NCI-H2171 treated with DMSO at 0.1 percent for 48 hours (cell line): ENCODE results near the gene LRP8.

ENCODE experiments used
- DNase-seq: peaks from one replicate; lab custom pipeline; 2025; lab: John Stamatoyannopoulos, UW

Gene LRP8

DNA sequence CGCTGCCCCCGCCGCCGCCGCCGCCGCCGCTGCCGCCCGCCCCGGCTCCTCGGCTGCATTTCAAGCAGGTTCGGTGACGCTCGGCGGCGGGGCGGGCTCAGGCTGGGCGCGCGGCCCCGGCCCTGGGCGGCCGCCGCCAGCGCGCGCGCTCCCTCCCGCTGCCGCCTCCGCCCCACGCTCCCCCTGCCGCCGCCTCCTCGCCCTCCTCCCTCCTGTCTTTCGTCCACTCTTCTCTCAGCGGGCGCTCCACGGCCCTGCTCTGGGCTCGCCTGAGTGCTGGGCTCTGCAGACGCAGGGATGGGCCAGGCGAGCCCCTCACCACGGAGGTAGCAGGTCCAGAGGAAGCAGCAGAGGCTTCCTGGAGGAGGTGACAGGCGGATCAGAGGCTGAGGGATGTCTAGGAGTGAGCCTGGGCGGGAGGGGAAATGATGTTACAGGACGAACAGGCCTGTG is at the start of gene LRP8:
TSS of gene LRP8 (minus strand) at position 62 of the 453 bp plus-strand sequence. CDS start 158 bp downstream, outside the sequence.
- peak; percentile 66 for DNase-seq

DNA sequence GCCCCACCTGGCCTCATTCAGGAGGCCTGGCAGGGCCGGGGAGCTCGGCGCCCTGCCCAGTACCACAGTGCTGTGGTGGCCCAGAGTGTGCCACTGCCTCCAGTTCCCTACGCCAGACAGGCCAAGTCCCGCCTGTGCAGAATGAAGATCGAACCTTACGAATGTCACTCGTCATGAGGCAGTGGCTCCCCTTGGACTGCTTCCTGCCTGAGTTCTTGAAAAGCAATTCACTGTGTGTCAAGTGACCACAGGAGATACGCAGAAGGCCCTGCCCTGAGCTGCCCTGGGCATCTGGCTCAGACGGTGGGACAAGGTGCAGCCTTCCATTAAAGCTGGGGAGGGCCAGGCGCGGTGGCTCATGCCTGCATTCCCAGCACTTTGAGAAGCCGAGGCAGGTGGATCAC is 49.6 kb upstream of the LRP8 start:
- DNase-seq: no peak

DNA sequence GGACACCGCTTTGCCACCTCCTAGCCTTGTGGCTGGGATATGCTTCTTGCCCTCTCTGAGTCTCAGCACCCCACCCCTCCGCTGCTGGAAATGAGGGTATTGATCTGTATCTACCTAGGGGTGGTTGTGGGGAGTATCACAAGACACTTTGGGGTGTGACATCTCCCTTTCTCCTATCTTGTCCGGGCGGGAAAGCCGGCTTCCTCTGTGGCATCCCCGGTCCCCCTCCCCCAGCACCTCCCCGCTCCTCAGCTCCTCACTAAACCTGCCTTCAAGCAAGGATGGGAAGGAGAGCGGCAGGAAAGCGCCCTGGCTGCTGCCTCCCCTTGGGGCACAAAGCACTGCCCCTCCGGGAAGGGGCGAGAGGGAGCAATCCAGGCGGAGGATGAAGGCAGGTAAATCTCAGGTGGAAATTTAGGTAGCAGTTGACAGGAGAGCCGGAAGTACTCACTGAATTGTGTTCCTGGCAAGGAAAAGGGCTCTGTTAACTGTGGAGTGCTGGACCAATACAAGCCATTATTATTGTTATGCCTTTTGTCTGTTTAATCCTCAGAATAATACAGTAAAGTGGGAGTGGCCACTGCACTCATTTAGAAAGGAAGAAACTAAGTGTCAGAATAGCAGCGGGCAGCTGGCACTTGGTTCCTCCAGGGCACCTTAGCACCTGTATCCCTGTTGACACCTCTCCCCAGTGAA is 49.0 kb upstream of the LRP8 start:
- peak; percentile 39 for DNase-seq

DNA sequence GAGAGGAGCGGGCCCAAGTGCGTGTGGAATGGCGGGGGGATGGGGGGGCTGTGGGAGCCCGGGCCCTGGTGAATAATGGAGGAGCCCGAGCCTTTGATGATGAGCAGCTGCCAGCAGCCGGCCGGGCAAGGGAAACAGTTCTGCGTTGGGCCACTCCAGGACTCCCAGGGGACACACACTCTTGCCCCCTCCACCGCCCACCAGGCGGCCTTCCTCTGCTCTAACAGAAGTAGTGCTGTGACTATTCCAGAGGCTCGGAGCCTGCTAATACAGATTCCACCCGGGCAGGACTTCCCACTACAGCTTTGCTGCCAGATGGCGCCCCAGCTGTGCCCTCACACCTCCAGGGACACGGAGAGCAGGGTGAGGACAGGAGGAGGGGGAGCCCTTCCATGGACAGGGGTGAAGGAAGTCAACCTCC is 48.2 kb upstream of the LRP8 start:
- DNase-seq: peak; percentile 98

DNA sequence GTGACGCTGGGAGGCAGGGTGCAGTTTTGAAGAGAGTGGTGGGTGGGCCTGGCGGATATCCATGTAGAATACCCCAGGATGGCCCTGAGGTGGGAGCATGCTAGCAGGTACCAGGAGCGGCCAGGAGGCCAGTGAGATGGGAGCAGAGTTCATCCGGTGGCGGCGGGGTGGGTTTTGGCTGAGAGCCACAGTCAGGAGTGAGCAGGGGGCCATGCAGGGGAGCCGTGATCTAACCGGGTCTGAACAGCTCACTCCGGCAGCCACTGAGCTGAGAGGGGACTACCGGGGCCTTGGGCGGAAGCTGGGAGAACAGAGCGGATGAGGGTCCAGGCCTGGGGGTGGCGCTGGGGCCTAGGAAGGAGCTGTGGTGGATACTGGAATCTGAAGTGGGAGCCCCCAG is 47.6 kb upstream of the LRP8 start:
- DNase-seq: no peak

DNA sequence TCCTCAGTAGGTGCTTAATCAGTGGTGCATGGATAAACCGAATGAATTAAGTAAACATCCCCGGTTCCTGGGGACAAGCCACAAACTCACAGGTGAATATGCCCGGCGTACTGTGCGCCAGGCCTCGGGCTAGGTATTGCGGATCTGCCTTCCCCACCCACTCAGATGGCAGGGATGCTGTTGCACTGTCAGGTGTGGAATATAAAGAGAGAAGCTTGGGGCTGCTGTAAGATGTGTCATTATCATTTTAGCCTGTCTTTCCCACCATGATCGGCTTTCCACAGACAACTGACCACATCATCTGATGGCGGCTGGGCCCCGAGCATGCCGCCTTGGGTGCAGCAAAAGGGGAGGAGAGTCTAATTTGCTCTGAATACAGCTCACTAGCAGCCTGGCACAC is 45.4 kb upstream of the LRP8 start:
- no peak for DNase-seq

DNA sequence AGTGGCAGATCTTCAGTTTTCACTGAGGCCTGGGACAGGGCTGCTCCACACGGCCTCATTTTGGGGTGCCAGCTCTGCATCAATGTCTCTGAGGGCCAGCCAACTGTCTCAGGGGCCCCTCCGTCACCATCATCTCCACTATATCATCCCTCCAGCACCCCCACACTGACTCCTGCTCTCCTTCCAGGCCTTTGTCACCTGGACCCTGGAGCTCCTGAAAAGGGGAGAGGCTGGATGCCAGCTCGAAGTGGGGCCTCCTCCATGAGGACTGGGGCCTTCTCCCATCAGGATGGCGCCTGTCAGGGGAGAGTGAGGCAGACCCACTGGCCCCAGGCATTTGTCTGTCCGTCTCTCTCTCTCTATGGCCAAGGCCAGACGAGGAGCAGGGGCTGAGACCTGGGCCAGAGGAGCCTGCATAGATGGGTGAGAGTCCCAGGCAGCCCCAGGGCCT is 44.7 kb upstream of the LRP8 start:
- no peak for DNase-seq

DNA sequence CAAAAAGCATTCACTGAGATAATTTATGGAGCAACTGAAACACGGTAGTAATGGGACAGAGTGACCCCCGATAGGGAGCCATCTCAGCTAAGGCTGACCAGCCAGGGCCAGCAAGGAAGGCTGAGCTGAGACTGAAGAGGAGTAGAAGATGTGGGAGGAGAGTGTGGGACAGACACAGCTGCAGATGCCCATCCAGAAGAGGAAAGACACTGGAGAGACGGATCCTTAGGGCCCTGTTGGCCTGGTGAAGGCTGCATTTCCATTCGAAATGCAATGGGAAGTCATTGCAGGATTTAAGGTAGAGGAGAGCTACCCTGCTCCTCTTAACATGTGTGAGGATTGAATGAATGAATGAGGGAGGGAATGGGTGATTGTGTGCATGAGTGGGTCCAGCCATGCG is 44.0 kb upstream of the LRP8 start:
- no peak for DNase-seq

DNA sequence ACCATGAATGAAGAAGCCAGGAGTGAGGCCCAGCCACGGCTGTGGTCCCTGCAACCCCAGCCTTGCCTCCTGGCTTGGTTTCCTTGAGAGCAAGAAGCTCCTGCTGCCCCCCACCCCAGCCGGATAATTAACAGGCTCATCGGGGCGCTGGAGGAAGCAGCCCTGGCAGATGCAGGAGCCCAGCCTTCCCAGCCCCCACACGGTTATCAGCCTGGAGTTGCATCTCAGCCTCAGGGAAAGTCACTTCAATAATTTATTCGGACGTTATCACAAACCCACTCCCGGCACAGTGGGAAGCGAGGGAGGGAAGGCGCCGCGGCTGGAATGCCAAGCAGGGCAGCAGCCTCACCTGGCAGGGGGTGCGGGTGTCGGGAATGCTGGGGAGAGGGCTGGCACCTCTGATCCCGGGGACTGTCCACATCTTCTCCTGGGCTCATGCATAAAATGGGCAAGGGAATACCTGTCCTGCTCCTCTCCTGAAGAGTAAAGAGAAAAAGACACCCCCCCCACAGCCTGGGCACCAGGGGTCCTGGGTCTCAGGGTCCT is 43.3 kb upstream of the LRP8 start:
- DNase-seq: peak; percentile 33

DNA sequence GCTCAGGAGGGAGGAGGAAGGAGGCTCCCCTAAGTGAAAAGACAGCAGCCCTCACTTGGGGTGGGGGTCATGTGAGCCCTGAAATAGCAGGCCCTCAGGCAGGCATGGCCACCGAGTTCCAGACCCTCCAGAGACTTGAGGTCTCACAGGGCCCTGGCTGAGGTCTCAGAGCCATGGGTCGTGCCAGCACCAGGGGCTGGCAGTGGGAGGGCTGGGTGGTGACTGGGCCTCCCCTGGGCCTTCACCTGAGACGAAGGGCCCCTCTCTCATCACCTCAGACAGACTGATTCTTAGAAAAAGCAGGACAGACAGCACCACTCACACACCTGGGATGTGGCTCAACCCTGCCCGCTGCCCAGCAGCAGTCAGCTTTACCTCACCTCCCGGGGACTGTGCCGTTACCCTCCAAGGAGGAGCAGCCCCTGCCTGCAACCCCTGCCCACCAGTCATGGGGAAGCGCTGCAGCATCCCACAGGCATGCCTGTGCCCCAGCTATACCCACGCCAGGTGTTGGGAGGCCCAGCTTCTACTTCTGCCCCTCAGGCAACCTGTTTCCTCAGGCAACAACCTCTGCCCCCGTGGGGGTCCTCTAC is 42.6 kb upstream of the LRP8 start:
- no peak for DNase-seq

DNA sequence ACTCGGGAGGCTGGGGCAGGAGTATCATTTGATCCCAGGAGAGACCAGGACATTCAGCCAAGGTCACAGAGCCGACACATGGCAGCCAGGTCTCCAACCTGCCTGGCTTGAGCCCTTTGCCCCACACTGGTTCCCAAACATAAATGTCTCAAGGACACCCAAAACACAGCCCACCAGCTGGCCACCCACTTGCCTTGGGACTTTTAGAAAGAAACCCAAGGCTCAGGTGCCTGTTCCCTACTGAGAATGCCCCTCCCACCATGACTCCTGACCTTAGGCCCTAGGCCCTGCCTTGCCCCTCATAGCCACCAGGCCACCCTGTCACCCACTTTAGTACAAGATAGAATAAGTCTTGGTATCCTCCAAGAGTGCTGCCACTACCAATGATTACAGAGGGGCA is 41.9 kb upstream of the LRP8 start:
- DNase-seq: no peak

DNA sequence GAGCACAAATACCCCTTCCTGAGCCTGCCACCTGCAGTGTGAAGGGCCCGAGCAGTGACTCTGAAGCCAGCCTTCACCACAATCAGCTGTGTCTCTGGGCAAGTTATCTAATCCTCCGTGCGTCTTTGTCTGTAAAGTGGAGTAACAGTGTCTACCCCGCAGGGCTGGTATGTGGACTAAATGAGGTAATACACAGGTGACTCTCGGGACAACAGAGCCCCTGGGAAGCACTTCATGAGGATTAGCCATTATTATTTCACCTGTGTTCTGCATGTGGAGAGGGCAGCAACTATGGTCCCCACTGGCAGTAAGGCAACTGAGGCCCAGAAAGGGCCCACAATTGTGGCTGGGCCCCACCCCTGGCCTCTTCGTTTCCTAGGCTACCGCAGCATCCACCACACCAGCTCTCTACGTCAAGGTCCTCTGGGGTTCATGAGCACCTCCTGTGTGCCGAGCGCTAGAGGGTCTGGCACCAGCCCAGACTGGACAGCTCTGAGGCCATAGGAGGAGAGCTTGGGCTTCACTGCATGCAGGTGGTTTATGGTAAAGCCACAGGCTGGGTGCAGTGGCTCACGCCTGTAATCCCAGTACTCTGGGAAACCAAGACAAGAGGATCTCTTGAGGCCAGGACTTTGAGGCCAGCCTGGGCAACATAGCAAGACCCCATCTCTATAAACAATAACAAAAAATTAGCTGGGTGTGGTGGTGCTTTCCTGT is 41.3 kb upstream of the LRP8 start:
- DNase-seq: no peak

DNA sequence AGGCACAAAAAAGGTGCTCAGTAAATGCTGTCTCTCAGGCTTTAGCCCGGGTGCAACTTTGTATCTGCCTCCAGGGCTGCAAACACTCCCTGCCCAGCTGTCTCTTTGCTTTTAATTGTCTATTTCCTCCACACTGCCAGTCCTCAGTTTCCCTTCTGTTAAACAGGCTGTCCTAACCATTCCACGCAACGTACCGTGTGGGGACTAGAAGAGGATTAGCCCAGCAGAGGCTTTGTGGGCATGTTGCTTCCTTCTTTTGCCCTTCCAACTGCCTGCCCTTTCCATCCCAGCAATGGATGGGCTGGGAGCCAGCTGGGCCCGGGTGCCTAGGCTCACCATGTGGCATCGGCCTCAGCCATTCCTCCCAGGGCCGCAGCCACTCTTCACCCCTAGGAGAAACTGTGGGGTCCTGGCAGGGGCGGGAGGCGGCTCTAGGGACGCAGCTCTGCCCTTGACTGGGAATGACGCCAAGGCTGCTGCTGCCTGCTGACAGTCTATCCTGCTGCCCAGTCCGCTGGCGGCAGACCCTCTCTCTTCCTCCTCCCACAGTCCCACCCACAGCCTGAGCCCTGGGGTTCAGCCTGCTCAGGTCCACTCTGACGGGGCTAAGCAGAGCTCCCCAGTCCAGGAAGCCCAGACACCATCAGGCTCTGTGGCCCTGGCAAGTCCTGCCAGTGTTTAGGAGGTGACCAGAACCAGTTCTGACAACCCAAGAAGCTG is 40.6 kb upstream of the LRP8 start:
- no peak for DNase-seq

DNA sequence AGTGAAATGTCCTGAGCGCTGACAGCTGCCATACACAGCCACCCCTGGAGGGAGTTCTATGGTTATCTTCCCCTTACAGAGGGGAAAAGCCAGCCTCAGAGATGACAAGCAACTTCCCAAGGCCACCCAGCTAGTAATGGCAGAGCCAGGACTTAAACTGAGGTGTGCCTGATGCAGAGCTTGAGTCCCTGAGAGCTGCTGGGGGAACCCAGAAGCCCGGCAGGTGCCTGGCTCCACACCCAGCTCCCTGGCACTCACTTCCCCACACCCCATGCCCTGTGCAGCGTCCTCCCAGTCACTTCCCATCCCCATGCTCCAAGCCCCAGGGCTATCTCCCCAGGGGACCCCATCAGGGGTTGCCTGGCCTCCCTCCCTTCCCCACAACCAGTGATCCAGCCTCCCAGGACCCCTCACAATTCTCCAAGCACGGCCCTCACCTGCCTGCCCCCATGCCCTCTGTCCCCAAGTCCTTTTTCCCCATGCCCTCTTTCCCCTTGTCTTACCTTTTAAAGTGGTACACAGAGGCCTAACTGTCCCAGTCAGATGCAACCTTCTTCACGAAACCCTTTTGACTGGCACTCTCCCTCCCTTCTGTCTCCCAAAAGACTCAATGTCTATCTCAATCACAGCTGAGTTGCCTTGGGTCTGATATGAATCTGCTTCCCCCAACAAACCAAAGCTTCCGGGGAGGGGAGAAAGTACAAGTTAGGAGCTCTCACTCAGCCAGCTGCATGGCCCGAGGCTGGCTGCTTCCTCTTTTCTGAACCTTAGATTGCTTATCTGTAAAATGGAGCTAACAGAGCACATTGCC is 39.8 kb upstream of the LRP8 start:
- no peak for DNase-seq

DNA sequence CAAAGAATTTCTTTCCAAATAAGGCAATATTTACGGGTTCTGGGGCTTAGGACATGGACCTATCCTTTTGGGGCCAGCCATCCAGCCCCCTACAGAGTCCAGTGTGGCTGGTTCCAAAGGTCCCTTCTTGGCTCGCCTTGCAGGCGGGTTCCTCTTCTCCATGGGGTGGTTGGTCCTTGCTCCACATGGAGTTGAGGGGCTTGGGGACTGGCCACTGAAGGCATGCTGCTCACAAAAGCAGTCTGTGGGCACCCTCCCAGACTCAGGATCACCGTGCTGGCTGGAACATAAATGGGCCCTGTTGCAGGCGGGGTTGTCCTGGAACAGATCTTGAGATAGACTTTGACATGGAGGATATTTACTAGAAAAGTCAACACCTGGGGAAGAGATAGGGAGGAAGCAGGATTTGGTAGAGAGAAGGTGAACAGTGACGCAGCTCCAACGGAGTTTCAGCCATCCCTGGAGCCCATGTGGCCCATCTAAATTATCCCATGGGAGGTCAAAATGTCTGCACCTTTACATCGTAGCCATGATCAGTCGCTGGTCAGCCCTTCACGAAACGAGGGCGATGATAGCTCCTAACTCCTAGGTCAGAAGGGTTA is 39.1 kb upstream of the LRP8 start:
- no peak for DNase-seq

DNA sequence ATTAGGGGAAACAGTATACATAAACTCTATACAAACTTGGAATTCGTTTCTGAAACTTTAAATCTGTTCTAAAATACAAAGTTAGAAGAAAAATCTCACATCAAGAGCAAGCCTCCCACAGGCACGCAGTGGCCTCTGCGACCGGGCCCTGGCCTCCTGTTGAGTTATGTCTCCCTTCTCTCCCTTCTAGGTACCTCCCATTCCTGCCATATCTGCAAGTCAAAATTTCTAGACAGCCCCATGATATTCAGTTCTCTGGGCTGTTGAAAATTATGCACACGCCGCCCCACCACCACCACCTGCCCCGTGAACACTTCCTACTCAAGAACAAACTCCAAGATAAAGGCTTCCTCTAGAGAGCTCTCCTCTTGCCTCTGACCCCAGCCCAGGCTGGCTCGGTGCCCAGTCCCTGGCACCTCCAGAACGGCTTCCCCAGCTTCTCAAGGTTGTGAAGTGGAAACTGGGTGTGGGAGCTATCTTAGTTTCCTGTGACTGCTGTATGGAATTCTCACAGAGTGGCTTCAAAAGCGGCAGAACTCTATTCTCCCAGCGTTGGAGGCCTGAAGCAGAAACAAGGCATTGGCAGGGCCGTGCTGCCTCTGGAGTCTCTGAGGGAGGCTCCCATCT is 37.7 kb upstream of the LRP8 start:
- no peak for DNase-seq

DNA sequence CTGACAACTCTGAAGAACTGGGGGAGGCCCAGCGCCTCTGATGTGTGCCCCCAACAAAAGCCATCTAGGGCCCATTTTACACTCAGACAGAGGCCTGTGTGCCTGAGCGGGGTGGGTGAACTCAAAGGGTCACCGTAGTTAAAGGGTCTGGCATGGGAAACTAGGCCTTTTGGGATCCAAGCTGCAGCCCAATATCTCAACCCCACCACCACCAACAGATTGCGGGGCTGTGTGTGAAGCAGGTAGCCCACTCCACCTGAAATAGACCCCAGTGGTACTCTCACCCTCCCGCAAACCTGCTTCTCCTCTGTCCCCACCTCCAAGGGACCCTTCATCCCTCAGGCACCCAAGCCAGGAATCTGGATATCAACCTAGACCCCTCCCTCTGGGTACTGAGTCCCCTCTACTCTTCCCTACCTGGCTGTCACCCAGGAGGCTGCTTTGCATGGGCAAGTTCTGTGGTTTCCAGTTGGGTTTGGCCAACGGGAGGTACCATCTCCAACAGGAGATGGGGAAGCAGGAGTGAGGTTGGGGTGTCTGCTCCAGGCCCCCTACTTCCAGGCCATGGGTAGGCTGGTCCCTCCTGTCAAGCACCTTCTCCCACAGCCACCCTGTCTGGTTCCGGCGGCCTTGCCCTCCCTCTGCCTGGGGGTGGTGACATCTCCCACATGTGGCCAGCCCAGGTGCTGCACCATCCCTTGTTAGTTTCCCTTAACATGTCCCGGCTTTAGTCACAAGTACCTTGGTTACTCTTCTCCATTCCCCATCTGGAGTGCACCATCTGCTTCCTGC is 35.2 kb upstream of the LRP8 start:
- peak; percentile 91 for DNase-seq

DNA sequence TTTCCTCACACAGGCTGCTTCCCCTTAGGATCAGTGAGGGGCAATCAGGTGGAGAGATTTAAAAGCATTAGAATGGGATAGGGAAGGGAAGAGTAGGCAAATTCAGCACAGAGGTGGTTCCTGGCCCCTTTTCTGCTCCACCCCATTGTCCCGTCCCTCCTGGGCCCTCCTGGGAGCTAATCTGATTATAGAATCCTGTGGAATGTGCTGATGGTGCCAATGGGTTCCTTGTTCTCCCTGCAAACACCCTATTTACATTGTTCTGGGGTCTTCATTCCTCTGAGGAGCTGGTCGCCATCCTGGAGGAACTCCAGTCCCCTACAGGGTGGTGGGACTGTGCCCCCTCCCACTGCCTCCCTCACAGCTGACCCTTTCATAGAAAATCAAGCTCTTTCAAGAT is 34.4 kb upstream of the LRP8 start:
- DNase-seq: no peak

DNA sequence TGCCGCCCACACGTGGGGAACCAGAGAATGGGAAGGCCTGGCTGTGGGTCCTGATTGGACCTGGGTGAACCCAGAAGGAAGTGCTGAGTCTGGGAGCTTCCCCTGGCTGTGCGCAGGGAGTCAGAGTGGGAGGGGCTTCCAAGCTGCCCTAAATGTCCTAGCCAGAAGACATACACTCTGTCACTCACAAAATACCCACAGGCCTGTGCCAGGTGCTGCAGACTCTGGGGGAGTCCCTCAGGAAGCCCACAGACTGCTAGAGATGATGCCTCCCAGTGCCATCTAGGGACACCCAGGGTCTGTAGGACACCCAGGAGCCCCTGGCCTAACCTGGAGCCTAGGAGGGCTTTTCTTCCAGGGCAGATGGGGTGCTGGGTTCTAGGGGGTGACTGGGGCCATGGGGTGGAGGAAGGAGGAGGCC is 33.7 kb upstream of the LRP8 start:
- no peak for DNase-seq

DNA sequence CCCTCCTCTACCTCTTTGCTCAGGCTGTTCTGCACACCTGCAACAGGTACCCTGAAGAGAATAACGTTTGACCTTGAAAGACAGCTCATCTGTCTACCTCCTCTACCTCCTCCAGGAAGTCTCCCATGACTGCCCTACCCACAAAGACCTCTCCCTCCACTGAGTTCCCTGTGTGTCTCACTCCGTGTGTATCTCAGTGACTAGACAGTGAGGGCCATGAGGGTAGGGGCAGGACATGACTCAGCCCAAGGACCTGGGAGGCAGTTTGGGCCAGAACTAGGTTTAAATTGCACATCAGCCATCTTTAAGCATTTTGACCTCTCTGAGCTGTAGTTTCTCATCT is 32.0 kb upstream of the LRP8 start:
- no peak for DNase-seq
